Cardiac fibroblast (primary cell): ENCODE measurements around the gene DNM3.
"Not testable (repeated sequence)": the region's sequence is repeated elsewhere in the genome, so short reads cannot be mapped to it uniquely, and the experiment has no call there.

Experiments
- DNase-seq, 2 donors: peaks; one replicate each; pipeline versions ENCODE4 v3.0.0 to v3.0.0-alpha.2; 2010; ENCODE audit warnings: low read depth in 2 of 2
- H3K4me3 ChIP-seq, 2 donors: replicated peaks in 1 of 2; 1 replicate in 1 of 2; 2 replicates in 1 of 2; pipeline ENCODE4 v1.5.1; 2011; ENCODE audit warnings: low read depth in 2 of 2, low read length in 2 of 2, mild to moderate bottlenecking in 2 of 2, moderate library complexity in 1 of 2
- TF ChIP-seq, protein P1 (sequence below): IDR thresholded peaks from one replicate; pipeline ENCODE4 v1.5.1; 2011; ENCODE audit warnings: low read depth, mild to moderate bottlenecking, low read length, inconsistent platforms

Gene DNM3

DNA sequence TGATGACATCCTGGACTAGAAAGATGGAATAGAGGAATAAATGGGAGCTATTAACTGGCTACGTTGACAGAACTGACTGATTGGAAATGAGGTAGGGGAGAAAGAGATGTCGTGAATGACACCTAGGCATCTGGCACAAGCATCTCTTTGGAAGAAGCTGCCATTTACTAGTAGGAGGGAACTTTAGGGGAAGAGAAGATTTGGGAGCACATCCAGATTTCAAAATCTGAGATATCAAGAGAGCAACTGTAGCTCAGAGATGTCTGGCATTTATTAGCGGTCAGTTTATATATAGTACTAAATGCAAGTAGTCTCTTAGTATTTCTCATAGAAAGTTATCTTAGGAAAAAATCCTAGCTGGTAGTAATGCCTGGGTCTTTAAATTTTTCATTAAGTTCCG lies 447.3 kb downstream of the DNM3 start:
- peak in 1 of 2 donors; percentile 49 for DNase-seq

DNA sequence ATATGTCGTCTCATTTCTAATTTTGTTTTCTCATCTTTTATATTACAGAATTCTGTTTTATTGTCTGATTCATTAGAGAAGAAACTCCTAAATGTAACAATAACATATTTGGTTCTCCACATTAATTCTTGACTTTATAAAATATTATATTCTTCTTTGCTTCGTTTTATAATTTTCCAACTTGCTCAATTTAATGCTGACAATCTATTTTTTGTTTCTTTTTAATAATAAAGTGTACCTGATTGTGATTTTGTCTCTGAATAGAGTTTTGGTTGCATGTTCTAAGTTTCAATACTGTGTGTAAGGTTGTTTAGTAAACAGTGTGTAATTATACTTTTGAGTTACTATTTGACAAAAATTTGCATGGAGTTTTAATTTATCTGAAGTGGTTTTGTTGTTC lies 448.1 kb downstream of the DNM3 start:
- no peak for DNase-seq
- no peak overlapping the region for H3K4me3 ChIP-seq
- TF ChIP-seq, protein P1, sequence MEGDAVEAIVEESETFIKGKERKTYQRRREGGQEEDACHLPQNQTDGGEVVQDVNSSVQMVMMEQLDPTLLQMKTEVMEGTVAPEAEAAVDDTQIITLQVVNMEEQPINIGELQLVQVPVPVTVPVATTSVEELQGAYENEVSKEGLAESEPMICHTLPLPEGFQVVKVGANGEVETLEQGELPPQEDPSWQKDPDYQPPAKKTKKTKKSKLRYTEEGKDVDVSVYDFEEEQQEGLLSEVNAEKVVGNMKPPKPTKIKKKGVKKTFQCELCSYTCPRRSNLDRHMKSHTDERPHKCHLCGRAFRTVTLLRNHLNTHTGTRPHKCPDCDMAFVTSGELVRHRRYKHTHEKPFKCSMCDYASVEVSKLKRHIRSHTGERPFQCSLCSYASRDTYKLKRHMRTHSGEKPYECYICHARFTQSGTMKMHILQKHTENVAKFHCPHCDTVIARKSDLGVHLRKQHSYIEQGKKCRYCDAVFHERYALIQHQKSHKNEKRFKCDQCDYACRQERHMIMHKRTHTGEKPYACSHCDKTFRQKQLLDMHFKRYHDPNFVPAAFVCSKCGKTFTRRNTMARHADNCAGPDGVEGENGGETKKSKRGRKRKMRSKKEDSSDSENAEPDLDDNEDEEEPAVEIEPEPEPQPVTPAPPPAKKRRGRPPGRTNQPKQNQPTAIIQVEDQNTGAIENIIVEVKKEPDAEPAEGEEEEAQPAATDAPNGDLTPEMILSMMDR, result no peak

More for the DNA sequence above, 447.3 kb downstream of the DNM3 start:
- TF ChIP-seq, protein P1, result no peak
- H3K4me3 ChIP-seq, result no peak overlapping the region

DNA sequence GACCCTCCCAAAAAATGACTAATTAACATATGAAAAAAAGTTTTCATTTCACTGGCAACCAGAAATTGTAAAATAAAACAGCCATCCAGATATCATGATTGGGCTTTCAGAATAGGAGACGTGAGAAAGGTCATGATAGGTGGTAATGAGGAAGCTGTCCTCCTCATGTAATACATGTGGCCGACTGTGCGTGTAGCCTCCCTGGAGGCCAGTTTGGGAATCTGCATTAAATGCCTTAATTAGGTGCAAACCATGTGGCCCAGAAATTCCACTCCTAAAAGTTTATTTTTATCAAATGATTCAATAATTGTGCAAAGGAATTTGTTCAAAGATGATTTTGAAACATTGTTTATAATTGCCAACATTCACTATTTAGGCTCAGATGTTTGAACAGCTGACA lies 451.5 kb downstream of the DNM3 start:
- TF ChIP-seq, protein P1, result no peak
- H3K4me3 ChIP-seq, result no peak overlapping the region
- DNase-seq, result no peak

DNA sequence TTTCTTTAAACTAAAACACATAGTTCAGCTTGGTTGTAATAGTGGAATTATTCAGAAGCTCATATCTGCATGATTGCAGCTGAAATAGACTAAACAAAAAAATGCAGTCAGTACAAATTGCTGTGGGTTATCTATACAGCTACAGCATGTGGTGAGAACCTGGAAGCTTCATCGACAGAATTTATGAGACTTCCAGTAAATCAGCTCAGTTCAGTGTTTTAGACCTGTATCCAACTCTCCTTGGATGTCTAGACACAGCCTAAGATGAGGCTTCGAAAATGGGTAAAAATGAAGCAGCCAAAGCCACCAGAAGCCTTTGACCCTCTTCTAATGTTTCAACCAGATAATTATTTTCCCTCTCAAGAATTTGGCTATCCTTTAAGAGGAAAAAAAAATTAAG lies 452.1 kb downstream of the DNM3 start:
- DNase-seq, result peak in 1 of 2 donors; percentile 45
- H3K4me3 ChIP-seq, result no peak overlapping the region
- TF ChIP-seq, protein P1, result no peak

DNA sequence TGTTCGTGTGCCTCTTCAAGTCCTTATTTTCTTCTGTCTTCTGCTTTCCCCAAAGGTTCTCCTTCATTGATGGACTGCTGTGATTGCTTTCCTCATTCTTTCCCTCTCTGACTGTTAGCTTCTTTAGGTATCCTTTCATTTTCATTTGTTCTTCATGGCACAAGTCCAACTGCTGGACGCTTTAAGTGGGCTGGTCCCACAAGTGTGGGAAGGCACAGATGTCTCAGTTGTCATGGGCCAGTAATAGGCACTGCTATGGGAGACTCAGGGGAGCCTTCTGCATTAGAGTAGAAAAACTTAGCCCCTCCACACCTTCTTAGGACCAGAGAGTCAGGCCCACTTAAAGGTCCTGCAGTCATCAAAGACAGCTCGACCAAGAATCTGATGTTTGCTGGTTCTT lies 456.8 kb downstream of the DNM3 start:
- TF ChIP-seq, protein P1, result no peak
- DNase-seq, result peak in 1 of 2 donors; percentile 62
- H3K4me3 ChIP-seq, result no peak overlapping the region

DNA sequence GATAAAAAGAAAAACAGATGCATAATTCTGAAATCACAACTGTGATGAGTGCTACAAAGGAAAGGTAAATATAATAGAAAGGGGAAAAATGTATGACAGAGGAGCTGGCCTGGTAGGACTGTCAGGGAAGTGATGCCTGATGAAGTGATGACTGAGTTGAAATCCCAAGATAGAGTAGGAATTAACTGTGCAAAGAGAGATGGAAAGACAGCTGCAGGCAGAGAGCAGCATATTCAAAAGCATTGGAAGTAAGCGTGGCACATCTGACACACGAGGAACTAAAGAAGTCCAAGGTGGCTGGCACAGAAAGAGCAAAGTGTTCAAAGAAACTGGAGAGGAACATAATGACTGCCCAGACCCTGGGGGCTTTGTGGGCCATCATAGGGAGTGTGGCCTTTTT lies 457.6 kb downstream of the DNM3 start:
- H3K4me3 ChIP-seq, result no peak overlapping the region
- no peak for DNase-seq
- TF ChIP-seq, protein P1, result no peak

DNA sequence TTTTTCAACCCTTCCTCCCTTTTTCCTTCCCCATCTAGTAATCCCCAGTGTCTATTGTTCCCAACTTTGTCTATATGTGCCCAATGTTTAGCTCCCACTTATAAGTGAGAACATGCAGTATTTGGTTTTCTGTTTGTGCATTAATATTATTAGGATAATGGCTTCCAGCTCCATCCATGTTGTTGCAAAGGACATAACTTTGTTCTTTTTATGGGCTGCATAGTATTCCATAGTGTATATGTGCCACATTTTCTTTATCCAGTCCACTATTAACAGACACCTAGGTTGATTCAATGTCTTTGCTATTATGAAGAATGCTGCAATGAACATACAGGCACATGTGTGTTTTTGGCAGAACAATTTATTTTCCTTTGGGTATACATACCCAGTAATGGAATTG lies 458.2 kb downstream of the DNM3 start:
- H3K4me3 ChIP-seq, result no peak overlapping the region
- TF ChIP-seq, protein P1, result no peak
- DNase-seq, result no peak

DNA sequence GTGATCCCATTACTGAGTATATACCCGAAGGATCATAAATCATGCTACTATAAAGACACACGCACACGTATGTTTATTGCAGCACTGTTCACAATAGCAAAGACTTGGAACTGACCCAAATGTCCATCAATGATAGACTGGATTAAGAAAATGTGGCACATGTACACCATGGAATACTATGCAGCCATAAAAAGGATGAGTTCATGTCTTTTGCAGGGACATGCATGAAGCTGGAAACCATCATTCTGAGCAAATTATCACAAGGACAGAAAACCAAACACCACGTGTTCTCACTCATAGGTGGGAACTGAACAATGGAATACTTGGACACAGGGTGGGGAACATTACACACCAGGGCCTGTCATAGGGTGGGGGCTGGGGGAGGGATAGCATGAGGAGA lies 466.2 kb downstream of the DNM3 start:
- not testable (repeated sequence) for H3K4me3 ChIP-seq, DNase-seq
